AG04450 (cell line): ENCODE results near the gene RCE1. TPM values are rescaled to one million over a fixed set of nuclear protein-coding genes. Genes with fewer than 3 reads are reported as not detected.

Experiments
- CTCF ChIA-PET: fragments of 300-600, 350-600 bp; formaldehyde crosslinking; extraction: SDS; loops from one replicate; lab custom pipeline; 2022; ENCODE audit warnings: antibody characterized with exemption, inconsistent platforms; lab: Charles Lee
- POLR2A ChIA-PET: fragments of 350-600 bp; formaldehyde crosslinking; extraction: SDS; loops from one replicate; lab custom pipeline; 2021; ENCODE audit warnings: antibody characterized with exemption, inconsistent platforms; lab: Yijun Ruan, JAX
- DNase-seq: peaks from one replicate; pipeline ENCODE4 v3.0.0-alpha.2; 2011; ENCODE audit warnings: low read depth, low spot score
- H3K27ac ChIP-seq: one replicate; pipeline ENCODE4 v1.5.1; 2012; ENCODE audit warnings: low read depth, low read length, control low read depth
- H3K27me3 ChIP-seq: one replicate; pipeline ENCODE4 v1.6.0; 2012; ENCODE audit warnings: low read length; ENCODE audit not compliant: control insufficient read depth, insufficient read depth
- H3K4me3 ChIP-seq: 2 replicates; pipeline ENCODE4 v1.5.1; 2011; ENCODE audit warnings: mild to moderate bottlenecking, low read depth, low read length, control low read depth
- H3K9me3 ChIP-seq: 2 replicates; pipeline ENCODE4 v1.5.1; 2012; ENCODE audit warnings: low read length; ENCODE audit not compliant: control insufficient read depth, insufficient read depth
- polyA plus RNA-seq: library from polyadenylated mRNA; depleted of rRNA; stranded (reverse); fragments of >200 nt; gene quantifications from 2 replicates; pipeline ENCODE4 v1.2.3, GENCODE V29; 2011
- TF ChIP-seq, protein P1 (sequence below): IDR thresholded peaks from 2 replicates; pipeline ENCODE4 v1.5.1; 2011; ENCODE audit warnings: low read depth, low read length, control low read depth, inconsistent platforms

The RCE1 gene
- polyA plus RNA-seq, 1 experiment: 9.2 TPM

DNA sequence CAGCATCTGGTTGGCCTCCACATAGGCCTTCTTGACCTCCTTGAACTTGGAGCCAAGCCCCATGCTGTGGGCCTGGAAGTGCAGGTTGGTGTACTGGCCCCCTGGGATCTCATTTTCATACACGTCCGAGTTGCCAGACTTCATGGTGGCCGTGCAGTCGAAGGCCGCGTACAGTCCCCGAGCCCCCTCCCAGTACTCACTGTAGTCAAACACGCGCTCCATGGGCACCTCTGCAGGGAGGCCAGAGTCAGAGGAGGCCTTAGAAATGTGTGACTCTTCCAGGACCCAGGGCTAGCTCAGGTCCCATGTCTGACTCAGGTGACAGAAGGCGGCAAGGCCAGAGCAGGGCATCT, 7.0 kb downstream of the RCE1 start:
- DNase-seq: no peak
- H3K9me3 ChIP-seq: no peaks in the 10 kb centered on the region; the same call in 1 of the 2 replicates
- ChIA-PET CTCF (no interaction called here), POLR2A (no interaction called here)
- H3K27me3 ChIP-seq: no peaks in the 10 kb centered on the region
- no peak overlapping the region for H3K27ac ChIP-seq
- TF ChIP-seq, protein P1, sequence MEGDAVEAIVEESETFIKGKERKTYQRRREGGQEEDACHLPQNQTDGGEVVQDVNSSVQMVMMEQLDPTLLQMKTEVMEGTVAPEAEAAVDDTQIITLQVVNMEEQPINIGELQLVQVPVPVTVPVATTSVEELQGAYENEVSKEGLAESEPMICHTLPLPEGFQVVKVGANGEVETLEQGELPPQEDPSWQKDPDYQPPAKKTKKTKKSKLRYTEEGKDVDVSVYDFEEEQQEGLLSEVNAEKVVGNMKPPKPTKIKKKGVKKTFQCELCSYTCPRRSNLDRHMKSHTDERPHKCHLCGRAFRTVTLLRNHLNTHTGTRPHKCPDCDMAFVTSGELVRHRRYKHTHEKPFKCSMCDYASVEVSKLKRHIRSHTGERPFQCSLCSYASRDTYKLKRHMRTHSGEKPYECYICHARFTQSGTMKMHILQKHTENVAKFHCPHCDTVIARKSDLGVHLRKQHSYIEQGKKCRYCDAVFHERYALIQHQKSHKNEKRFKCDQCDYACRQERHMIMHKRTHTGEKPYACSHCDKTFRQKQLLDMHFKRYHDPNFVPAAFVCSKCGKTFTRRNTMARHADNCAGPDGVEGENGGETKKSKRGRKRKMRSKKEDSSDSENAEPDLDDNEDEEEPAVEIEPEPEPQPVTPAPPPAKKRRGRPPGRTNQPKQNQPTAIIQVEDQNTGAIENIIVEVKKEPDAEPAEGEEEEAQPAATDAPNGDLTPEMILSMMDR: no peak
- no peak overlapping the region for H3K4me3 ChIP-seq

DNA sequence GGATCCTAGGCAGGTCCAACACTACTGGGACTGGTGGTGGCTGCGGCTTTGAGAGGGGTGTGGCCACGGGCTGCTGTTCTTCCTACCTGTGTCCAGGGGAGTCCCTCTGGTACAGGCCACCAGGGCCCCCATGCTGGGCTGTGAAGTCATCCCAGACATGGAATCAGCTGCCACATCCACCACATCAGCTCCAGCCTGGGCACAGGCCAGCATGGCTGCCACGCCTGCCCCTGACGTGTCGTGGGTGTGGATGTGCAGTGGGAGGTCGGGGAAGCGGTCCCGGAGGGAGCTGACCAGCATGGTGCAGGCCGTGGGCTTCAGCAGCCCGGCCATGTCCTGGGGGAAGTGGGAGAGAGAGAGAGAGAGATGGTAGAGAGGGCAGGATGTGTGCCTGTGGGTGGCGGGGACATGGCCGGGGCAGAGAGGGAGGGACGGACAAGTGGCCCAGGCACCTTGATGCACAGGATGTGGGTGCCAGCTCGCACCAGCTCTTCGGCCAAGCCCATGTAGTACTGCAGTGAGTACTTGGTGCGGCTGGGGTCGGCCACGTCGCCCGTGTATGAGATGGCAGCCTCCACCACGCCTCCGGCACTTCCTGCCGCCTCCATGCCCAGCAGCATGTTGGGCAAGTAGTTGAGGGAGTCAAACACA, 7.5 kb downstream of the RCE1 start:
- H3K4me3 ChIP-seq: no peak overlapping the region
- TF ChIP-seq, protein P1: no peak
- H3K27ac ChIP-seq: no peak overlapping the region
- no peak for DNase-seq
- no peaks in the 10 kb centered on the region for H3K27me3 ChIP-seq
- ChIA-PET CTCF (no interaction called here), POLR2A (no interaction called here)
- no peaks in the 10 kb centered on the region; the same call in 1 of the 2 replicates for H3K9me3 ChIP-seq

DNA sequence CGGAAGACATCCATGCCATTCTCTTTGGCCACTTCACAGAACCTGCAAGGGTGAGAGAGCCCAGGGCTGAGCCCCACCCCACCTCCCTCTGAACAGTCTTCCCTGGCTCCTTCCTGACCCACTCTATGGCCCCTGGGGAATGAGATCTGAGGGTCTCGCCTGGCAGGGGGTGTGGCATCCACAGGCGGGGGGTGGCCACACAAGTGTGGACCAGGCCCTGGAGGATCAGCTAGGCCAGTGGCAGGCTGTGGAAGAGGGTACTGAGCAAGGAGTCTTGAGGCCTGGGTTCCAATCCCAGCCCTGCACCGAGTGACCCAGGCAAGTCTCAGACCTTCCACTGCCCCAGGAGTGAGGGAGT, 8.0 kb downstream of the RCE1 start:
- CTCF ChIA-PET: no interaction called here
- POLR2A ChIA-PET: no interaction called here

DNA sequence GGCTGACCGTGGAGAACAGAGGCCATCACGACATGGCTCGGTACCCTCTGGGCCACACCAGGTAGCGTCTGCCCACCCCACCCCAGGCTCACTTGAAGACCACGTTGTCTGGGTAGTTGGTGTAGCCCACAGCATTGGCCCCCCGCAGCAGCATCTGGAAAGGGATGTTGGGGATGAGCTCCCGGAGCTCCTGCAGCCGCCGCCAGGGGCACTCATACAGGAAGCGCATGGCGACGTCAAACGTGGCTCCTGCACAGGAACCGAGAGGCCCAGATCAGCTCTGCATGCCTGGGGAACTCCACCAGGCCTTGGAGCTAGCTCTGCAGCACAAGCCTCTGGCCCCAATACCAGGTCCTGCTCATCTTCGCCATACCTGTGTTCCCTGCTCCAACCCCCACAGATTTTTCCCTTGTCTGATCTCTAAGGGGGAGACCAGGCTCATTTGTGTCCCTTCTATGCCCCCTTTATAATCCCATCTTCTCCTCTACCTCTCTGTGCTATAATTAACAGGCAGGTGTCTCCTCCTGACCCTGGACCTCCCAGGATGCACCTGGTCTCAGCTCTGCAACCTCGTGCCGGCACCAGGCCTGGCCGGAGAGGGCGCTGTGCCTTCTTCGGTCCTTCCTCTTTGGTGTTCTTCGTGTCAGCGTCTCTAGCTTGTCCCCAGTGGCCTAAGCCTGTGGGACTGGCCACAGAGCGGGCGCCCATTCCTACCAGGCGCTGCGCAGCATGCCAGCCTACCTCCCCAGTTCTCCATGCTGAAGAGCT, 8.6 kb downstream of the RCE1 start:
- no peak for DNase-seq
- H3K9me3 ChIP-seq: no peaks in the 10 kb centered on the region; the same call in 1 of the 2 replicates
- H3K4me3 ChIP-seq: no peak overlapping the region
- TF ChIP-seq, protein P1: no peak
- ChIA-PET CTCF (no interaction called here), POLR2A (no interaction called here)
- H3K27ac ChIP-seq: no peak overlapping the region
- H3K27me3 ChIP-seq: no peaks in the 10 kb centered on the region

More for the DNA sequence above, 8.0 kb downstream of the RCE1 start:
- Histone ChIP-seq H3K4me3 (no peak overlapping the region), H3K9me3 (no peaks in the 10 kb centered on the region; the same call in 1 of the 2 replicates), H3K27ac (no peak overlapping the region), H3K27me3 (no peaks in the 10 kb centered on the region)
- DNase-seq: no peak
- TF ChIP-seq, protein P1: no peak
